Measurements from ENCODE around the gene KIF25. TPM values are rescaled to one million over a fixed set of nuclear protein-coding genes. Genes with fewer than 3 reads are reported as not detected.
"Not testable (repeated sequence)": the region's sequence is repeated elsewhere in the genome, so short reads cannot be mapped to it uniquely, and the experiment has no call there.

KIF25 gene
- total RNA-seq, 1 donor from 2014 or later: not detected

- intact Hi-C loops (cut with micrococcal nuclease): no loop called here
Measured at GRCh38 chr6:167993831-167994230, 3.6 kb upstream of the KIF25 start.

- intact Hi-C loops (cut with micrococcal nuclease): no loop called here
Measured at GRCh38 chr6:167995302-167995701, 2.2 kb upstream of the KIF25 start.

- intact Hi-C loops (cut with micrococcal nuclease): no loop called here
Measured at GRCh38 chr6:167995731-167996151, 1.7 kb upstream of the KIF25 start.

- intact Hi-C loops (cut with micrococcal nuclease): no loop called here
Measured at GRCh38 chr6:167996424-167997199, 859 bp upstream of the KIF25 start.

DNA sequence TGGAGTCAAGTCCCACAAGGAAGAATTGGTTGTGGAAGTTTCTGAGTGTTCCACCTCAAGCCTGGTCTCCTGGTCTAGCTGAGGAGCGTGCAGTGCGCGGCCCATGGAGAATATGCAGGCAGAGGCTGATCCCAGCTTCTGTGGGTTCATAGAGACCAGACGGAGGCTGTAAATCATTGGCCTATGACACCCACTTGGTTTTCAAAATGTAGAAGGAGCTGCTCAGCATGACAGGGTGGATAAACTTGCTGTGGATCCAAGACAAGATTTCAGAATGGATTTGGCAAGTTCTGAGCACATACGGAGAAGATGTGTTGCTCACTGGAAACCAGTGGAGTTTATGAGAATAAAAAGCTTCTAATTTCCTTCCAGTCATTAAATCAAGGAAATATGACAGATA lies 744 bp downstream of the KIF25 start:
- intact Hi-C loops (cut with micrococcal nuclease): no loop called here

- intact Hi-C loops (cut with micrococcal nuclease): no loop called here
Measured at GRCh38 chr6:168000198-168001028, 2.9 kb downstream of the KIF25 start.

DNA sequence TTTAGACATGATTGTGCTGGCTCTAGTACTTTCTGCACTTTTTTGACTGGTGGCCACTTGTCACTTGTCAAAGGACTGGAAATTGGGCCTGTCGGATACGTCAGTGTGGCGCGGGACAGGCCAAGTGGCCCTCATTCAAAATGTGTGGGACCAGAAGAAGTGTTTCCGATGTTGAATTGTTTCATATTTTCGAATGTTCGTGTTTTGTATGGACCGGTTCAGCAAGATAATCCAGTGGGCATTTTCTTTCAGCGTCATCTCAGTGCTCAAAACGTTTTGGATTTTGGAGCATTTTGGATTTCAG lies 3.5 kb downstream of the KIF25 start:
- intact Hi-C loops (cut with micrococcal nuclease): no loop called here

DNA sequence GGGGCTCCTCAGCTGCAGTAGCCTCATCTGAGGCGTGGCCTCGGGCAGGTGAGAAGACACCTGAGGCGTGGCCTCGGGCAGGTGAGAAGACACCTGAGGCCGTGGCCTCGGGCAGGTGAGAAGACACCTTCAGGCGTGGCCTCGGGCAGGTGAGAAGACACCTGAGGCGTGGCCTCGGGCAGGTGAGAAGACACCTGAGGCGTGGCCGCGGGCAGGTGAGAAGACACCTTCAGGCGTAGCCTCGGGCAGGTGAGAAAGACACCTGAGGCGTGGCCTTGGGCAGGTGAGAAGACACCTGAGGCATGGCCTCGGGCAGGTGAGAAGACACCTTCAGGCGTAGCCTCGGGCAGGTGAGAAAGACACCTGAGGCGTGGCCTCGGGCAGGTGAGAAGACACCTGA lies 4.0 kb downstream of the KIF25 start:
- intact Hi-C loops (cut with micrococcal nuclease): not testable (repeated sequence)

GRCh38 chr6:168002804-168003203 lies 5.3 kb downstream of the KIF25 start:
- intact Hi-C loops (cut with micrococcal nuclease): no loop called here

DNA sequence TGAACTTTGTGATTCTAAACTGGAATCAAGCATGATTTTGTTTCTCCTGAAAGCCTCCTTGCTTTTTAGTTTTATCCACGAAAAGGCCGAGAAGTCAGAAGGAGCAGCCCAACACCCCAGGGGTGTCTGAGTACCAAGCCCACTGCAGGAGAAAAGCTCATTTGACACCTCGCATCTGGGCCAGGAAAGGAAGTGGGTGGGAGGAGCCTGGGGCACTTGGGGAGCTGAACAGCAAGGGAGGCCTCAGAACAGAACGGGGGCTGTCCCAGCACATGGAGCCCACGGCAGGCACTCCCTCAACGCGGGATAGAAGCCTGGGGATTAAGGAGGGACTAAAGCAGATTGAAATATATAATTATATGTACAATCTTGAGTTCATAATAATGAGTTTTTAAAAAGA lies 6.6 kb downstream of the KIF25 start:
- intact Hi-C loops (cut with micrococcal nuclease): no loop called here

- intact Hi-C loops (cut with micrococcal nuclease): no loop called here
Measured at GRCh38 chr6:168004945-168005344, 7.5 kb downstream of the KIF25 start.

- intact Hi-C loops (cut with micrococcal nuclease): no loop called here
Measured at GRCh38 chr6:168005796-168006195, 8.3 kb downstream of the KIF25 start.

- intact Hi-C loops (cut with micrococcal nuclease): no loop called here
Measured at GRCh38 chr6:168007592-168008338, 10.3 kb downstream of the KIF25 start.

- intact Hi-C loops (cut with micrococcal nuclease): no loop called here
Measured at GRCh38 chr6:168009331-168009730, 11.9 kb downstream of the KIF25 start.

GRCh38 chr6:168011291-168011690 lies 13.8 kb downstream of the KIF25 start:
- intact Hi-C loops (cut with micrococcal nuclease): no loop called here

DNA sequence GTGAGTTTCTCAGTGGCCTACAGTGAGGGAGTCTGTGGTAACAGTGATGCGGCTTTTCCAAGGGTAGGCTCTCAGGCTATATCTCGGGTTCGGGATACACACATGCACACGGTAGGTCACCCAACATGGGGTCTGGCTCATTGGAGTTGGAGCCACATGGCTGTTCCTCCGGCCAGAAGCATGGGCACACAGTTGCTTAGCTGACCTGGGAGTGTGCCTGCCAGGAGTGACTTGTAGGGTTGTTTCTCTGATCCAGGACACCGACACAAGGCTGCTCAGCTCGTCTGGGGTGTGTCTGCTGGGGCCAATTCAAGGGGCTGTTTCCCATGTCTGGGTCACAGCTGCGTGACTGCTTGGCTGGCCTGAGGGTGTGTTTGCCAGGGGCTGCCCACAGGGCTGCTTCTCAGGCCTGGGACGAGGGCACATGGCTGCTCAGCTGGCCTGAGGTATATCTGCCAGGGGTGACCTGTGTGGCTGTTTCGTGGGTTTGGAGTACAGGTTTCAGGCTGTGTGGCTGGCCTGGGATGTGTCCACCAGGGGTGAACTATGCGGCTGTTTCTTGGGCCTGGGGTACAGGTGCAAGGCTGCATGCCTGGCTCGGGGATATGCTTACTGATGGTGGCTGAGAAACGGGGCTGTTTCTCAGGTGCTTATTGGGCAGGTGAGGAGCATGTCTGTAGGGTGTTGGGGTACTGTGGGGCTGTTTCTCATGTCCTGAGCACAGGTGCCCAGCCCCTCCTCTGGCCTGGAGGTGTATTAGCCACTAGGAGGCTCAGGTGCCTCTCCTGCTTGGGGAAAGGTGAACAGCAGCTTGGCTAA lies 15.2 kb downstream of the KIF25 start:
- intact Hi-C loops (cut with micrococcal nuclease): no loop called here

DNA sequence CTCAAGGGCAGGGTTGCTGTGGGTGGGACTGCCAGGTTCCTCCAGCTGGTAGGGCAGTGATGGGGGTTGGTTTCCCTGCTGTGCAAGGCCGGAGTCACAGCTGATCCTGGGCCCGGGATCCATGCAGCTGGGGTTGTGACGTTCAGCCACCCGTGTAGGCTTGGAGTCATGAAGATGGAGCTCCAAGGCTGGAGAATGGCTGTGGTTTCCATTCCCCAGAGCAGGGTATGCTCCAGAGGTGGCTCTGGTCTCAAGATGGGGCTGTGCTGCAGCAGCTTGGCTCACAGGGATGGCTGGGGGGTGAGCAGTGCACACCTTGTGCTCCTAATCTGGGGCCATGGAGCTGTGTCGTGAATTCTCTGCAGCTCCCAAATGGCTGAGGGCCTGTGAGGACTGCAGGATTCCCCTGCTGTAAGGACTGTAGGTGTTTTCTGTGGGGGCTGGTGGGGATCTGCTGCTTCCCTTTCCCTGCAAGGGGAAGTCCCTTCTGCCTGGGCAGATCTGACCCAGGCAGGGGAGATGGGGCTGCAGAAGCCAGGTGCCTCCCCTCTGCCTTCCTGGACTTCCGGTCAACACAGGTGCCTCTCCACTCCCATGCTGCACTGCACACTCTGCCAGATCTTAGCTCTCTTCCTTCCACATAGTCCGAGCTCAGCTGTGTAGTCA lies 15.9 kb downstream of the KIF25 start:
- intact Hi-C loops (cut with micrococcal nuclease): no loop called here

DNA sequence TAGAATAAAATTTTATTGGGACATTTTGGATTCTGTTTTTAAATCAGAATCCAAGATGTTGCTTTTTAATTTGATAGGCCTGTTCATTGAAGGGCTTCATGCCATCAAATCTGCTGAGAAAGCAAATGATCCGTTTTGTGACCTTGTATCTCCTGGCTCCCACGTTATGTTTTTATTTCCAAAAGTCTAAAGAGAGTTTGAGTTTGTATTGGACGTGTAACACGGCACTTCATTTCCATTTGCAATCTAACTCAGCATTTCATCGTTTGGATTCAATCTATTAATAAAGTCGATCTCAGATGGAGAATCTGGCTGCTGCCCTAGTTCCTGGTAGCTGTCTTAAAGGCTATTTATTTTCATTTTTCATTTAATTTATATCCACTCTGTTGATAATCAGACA lies 17.0 kb downstream of the KIF25 start:
- intact Hi-C loops (cut with micrococcal nuclease): no loop called here

- intact Hi-C loops (cut with micrococcal nuclease): no loop called here
Measured at GRCh38 chr6:168015009-168015408, 17.5 kb downstream of the KIF25 start.

DNA sequence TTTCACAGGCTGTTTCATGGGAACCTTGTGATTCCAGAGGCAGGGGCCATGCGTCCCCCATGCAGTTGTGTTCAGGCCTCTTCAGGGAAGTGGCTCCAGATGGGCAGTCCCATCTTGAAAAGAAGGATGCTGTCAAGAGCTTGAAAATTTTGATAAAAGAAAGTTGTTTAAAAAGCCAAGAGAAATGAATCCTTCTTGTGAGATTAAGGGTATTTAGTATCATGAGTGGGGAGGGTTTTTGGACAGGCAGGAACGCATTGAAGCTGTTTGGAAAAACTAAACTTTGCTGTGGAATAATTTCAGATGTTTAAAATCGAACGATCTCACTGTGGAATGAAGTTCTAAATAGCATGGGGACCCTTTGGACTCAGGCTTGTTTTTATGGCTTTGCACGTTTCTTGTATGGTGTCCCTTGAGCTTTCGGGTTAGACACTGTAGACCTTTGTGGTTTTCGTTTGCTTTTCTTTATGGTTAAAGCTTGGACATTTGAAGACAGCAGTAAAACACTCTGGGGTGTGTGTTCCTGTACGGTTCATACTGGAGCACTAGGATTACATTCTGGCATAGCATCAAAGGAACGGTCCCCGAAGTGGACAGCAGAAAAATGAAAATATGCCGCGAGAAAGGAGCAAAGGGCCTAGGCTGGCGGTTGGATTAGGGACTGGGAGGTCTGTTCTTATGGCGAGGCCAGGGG lies 18.2 kb downstream of the KIF25 start:
- intact Hi-C loops (cut with micrococcal nuclease): no loop called here

Measured in T-helper 1 cell treated with Interleukin-12 subunit alpha and Interleukin-12 subunit beta and Interleukin-4 antibody, amounts not matched to agents 30 ng/mL and 1 ng/mL, for 36 hours (primary cell).